ENCODE results near the gene IMPA2.

The IMPA2 gene

GRCh38 chr18:11981192-11981542 lies at the start of gene IMPA2:
TSS of gene IMPA2 (plus strand) at chr18:11981507. CDS start at chr18:11981670, 163 bp downstream.
- H3K9me3 ChIP-seq (ENCODE audit: severe bottlenecking), result no peaks in the 10 kb centered on the region
- H3K4me1 ChIP-seq (ENCODE audit: insufficient read depth, poor library complexity, severe bottlenecking), result no peaks in the 10 kb centered on the region
- peak within 1 kb of the TSS; percentile 76 for H3K4me3 ChIP-seq (ENCODE audit: severe bottlenecking)
- TF ChIP-seq CTCF (IDR thresholded peaks at IDR 0.05; ENCODE audit: poor library complexity, severe bottlenecking), result no peak
- peak; percentile 68 for ATAC-seq (ENCODE audit: low read depth)
- no peak for DNase-seq (ENCODE audit: low spot score)
- no peaks in the 10 kb centered on the region for H3K27me3 ChIP-seq (ENCODE audit: insufficient read depth, poor library complexity, severe bottlenecking)
- no peaks in the 10 kb centered on the region for H3K36me3 ChIP-seq (ENCODE audit: low read depth)
- peak within 1 kb of the TSS; percentile 57 for H3K27ac ChIP-seq (ENCODE audit: poor library complexity, severe bottlenecking)

GRCh38 chr18:11932393-11932792 lies 48.9 kb upstream of the IMPA2 start:
- Histone ChIP-seq H3K9me3 (ENCODE audit: severe bottlenecking) (no peaks in the 10 kb centered on the region), H3K27ac (ENCODE audit: poor library complexity, severe bottlenecking) (no peak overlapping the region), H3K4me1 (ENCODE audit: insufficient read depth, poor library complexity, severe bottlenecking) (no peaks in the 10 kb centered on the region), H3K27me3 (ENCODE audit: insufficient read depth, poor library complexity, severe bottlenecking) (no peaks in the 10 kb centered on the region), H3K36me3 (ENCODE audit: low read depth) (no peaks in the 10 kb centered on the region), H3K4me3 (ENCODE audit: severe bottlenecking) (no peak overlapping the region)
- no peak for TF ChIP-seq CTCF (IDR thresholded peaks at IDR 0.05; ENCODE audit: poor library complexity, severe bottlenecking)
- ATAC-seq (ENCODE audit: low read depth) (no peak), DNase-seq (ENCODE audit: low spot score) (no peak)

DNA sequence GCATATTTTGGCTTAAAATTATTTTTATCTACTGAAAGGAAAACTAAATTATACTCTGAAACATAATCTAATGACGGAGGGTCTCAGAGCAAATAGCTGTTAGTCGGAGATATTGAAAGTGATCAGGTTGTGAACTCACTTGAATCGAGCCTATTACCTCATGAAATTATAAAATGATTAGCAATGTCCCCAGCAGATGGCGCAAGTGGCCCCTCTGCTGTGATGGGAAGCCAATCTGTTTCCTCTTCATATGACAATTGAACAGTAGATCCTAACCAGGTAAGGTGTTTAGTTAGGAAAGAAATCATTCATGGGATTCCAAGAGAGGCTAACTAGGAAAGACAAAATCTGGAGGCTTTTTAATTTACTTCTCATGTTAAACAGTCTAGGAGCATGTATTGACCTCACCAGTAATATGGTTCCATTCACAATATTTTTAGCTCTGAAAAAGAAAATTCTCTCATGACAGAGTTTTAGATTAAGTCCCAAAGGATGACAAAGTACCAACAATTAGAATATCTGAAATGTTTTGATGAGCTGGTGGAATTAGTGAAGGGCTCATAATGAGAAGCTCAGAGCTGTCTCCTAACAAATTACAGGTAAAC lies 43.3 kb upstream of the IMPA2 start:
- peak; percentile 93 for TF ChIP-seq CTCF (IDR thresholded peaks at IDR 0.05; ENCODE audit: poor library complexity, severe bottlenecking)
- no peaks in the 10 kb centered on the region for H3K9me3 ChIP-seq (ENCODE audit: severe bottlenecking)
- ATAC-seq (ENCODE audit: low read depth), result peak; percentile 64
- no peaks in the 10 kb centered on the region for H3K27me3 ChIP-seq (ENCODE audit: insufficient read depth, poor library complexity, severe bottlenecking)
- no peak for DNase-seq (ENCODE audit: low spot score)
- H3K4me1 ChIP-seq (ENCODE audit: insufficient read depth, poor library complexity, severe bottlenecking), result no peaks in the 10 kb centered on the region
- no peaks in the 10 kb centered on the region for H3K36me3 ChIP-seq (ENCODE audit: low read depth)
- H3K27ac ChIP-seq (ENCODE audit: poor library complexity, severe bottlenecking), result no peak overlapping the region
- H3K4me3 ChIP-seq (ENCODE audit: severe bottlenecking), result no peak overlapping the region

- Histone ChIP-seq H3K36me3 (ENCODE audit: low read depth) (no peaks in the 10 kb centered on the region), H3K9me3 (ENCODE audit: severe bottlenecking) (no peaks in the 10 kb centered on the region), H3K27ac (ENCODE audit: poor library complexity, severe bottlenecking) (no peak overlapping the region), H3K4me3 (ENCODE audit: severe bottlenecking) (no peak overlapping the region), H3K27me3 (ENCODE audit: insufficient read depth, poor library complexity, severe bottlenecking) (no peaks in the 10 kb centered on the region), H3K4me1 (ENCODE audit: insufficient read depth, poor library complexity, severe bottlenecking) (peaks cover under 1% of the 10 kb centered on the region)
- no peak for ATAC-seq (ENCODE audit: low read depth)
- DNase-seq (ENCODE audit: low spot score), result no peak
- TF ChIP-seq CTCF (IDR thresholded peaks at IDR 0.05; ENCODE audit: poor library complexity, severe bottlenecking), result no peak
These were observed 40.4 kb upstream of the IMPA2 start for GRCh38 chr18:11940956-11941355.

- no peaks in the 10 kb centered on the region for H3K36me3 ChIP-seq (ENCODE audit: low read depth)
- H3K27ac ChIP-seq (ENCODE audit: poor library complexity, severe bottlenecking), result no peak overlapping the region
- TF ChIP-seq CTCF (IDR thresholded peaks at IDR 0.05; ENCODE audit: poor library complexity, severe bottlenecking), result no peak
- no peak overlapping the region for H3K4me3 ChIP-seq (ENCODE audit: severe bottlenecking)
- ATAC-seq (ENCODE audit: low read depth), result no peak
- H3K9me3 ChIP-seq (ENCODE audit: severe bottlenecking), result no peaks in the 10 kb centered on the region
- no peak for DNase-seq (ENCODE audit: low spot score)
- peaks cover 12% of the 10 kb centered on the region for H3K4me1 ChIP-seq (ENCODE audit: insufficient read depth, poor library complexity, severe bottlenecking)
- no peaks in the 10 kb centered on the region for H3K27me3 ChIP-seq (ENCODE audit: insufficient read depth, poor library complexity, severe bottlenecking)
These were observed 37.8 kb upstream of the IMPA2 start for GRCh38 chr18:11943551-11943950.

Measured in RWPE2 (cell line).